Lung microvascular endothelial cell (primary cell): ENCODE results near the gene OGFOD3. TPM values are rescaled to one million over a fixed set of nuclear protein-coding genes. Genes with fewer than 3 reads are reported as not detected.
"Not testable (repeated sequence)": the region's sequence is repeated elsewhere in the genome, so short reads cannot be mapped to it uniquely, and the experiment has no call there.

Experiments
- DNase-seq, 2 donors: peaks; one replicate each; pipeline versions ENCODE4 v3.0.0 to v3.0.0-alpha.2; 2010; ENCODE audit warnings: low read depth in 2 of 2
- total RNA-seq: library from RNA; depleted of rRNA; stranded (reverse); fragments of >200 nt; gene quantifications from 2 replicates; pipeline ENCODE4 v1.2.1, GENCODE V29; 2014

The OGFOD3 gene, protein sequence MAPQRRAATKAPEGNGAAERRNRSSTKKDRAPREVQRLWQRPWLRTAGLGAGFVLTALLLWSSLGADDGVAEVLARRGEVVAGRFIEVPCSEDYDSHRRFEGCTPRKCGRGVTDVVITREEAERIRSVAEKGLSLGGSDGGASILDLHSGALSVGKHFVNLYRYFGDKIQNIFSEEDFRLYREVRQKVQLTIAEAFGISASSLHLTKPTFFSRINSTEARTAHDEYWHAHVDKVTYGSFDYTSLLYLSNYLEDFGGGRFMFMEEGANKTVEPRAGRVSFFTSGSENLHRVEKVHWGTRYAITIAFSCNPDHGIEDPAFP
- 13.9 and 19.8 TPM in 2 replicates for total RNA-seq

DNA sequence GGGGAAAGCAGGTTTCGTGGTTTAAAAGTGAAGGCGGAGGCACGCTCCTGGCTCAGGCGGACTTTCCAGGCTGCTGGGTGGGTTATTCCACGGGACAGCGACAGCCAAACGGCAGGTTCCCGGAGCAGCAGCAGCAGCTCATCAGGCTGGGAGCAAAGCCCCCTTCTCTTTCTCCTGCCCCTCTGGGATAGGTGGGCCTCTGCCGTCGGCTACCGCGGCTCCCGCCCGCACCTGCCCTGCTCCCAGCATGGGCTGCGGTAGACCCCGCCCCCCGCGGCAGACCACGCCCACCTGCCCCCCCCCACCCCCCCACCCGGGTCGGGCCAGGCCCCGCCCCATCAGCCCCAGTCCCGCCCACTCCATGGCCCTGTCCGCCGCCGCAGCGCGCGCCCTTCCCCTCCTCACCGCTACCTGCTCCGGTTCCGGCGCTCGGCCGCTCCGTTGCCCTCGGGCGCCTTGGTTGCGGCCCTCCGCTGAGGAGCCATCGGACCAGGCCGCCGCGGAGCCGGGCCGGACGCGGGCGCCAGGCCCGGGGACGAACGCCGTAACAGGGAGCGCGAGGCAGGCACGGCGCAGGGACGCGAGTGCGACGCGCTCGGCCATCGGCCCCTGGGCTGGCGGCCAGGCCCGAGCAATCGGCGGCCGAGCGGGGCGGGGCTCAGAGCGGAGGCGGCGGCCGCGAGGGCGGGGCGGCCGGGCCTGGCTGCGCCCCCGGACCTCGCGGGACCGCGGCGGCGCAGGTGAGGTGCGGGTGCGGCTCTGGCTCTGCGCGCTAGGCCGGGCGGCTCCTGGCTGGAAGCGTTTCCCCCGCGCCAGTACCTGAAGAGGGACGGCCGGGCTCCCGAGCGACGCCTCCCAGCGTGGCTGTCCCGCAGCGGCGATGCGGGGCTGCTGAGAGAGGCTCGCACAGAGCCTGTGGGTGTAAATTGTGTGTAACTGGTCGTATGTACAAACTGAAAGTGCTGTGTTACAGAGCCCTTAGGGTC is at the start of gene OGFOD3, which contains the start of gene HEXD:
OGFOD3 (minus strand) TSS at position 586 of the 986 bp plus-strand sequence; CDS start at position 485, 101 bp downstream.
HEXD (plus strand) TSS at position 347 of the 986 bp plus-strand sequence. CDS start 1,453 bp downstream, outside the sequence.
- peak; percentile 83 to 91 for DNase-seq

DNA sequence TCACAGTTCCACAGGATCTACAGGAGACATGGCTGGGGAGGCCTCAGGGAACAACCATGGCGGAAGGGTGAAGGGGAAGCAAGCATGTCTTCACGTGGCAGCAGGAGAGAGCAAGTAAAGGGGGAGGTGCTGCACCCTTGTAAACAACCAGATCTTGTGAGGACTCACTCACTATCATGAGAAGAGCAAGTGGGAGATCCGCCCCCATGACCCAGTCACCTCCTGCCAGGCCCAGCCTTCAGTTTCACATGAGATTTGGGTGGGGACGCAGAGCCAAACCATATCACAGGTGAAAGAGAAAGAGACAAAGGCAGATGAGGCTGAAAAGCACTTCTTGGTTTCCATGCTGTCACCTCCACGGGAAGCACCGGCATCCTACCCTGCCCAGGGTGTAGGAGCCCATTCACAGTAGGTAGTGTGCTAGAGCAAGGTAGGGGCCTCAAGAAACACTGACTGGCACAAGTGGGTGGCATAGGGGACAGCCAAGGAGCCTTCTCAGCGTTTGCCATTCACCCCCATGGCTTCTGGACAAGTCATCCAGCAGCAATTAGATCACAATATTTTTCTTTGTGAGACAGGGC is 46.7 kb upstream of the OGFOD3 start:
- DNase-seq, result no peak

DNA sequence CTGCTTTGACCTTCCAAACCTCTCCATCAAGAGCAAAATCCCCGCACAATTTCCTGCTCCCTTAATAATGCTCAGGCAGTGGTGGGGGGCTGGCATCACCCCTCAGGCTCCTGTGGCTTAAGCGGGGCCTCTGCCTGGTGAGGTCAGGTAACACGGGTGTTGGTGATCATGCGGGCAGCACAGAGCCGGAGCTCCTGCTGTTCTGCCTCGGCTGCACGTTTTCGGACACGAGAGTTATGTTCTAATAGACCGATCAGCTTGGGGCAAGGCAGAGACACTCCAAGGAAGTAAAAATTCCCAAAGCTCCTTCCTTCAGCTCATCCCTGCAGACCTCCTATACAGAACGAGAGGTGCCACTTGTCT is 46.2 kb upstream of the OGFOD3 start:
- DNase-seq, result no peak

DNA sequence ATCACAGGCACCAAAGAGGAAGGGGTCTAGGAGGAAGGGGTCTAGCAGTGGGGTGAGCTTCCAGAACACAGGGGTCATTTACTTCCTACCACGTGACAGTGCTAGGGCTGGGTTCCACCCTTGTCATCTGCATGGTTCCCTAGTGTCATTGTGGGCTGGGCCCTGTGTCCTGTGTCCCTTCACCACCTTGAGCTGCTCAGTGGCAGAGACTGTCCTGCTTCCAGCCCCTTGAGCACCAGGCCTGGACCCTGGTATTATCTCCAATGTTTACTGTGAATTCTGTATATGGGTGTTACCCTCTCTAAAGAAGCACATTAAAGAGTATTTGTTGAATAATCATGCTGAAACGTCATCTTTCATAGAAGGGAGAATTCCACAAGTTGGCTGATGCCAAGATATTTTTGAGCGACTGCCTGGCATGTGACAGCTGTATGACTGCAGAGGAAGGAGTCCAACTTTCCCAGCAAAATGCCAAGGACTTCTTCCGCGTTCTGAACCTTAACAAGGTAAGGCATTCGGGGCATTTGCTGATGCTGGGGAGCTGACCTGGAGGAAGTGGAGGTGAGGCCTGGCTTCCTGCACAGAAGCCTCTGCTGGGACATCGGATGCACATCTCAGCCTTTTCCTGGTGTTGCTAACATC is 45.7 kb upstream of the OGFOD3 start:
- peak; percentile 39 to 71 for DNase-seq

DNA sequence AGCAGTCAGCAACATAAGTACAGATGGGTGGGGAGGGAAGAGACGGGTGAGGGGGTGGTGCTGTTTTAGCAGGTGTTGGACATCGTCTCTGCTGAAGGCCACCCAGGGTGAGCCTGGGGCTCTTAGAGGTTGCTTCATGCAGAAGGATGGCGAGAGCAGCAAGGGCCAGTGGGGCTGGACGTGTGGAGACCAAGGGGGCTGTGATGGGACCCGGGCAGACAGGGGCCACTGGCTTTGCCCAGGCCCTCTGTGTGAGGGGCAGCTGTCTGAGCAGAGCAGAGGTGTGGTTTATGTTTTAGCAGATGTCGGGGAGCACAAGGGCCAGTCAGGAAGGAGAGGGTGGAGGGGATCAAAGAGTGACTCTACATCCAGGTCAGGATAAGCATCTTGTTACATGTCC is 45.0 kb upstream of the OGFOD3 start:
- no peak for DNase-seq

DNA sequence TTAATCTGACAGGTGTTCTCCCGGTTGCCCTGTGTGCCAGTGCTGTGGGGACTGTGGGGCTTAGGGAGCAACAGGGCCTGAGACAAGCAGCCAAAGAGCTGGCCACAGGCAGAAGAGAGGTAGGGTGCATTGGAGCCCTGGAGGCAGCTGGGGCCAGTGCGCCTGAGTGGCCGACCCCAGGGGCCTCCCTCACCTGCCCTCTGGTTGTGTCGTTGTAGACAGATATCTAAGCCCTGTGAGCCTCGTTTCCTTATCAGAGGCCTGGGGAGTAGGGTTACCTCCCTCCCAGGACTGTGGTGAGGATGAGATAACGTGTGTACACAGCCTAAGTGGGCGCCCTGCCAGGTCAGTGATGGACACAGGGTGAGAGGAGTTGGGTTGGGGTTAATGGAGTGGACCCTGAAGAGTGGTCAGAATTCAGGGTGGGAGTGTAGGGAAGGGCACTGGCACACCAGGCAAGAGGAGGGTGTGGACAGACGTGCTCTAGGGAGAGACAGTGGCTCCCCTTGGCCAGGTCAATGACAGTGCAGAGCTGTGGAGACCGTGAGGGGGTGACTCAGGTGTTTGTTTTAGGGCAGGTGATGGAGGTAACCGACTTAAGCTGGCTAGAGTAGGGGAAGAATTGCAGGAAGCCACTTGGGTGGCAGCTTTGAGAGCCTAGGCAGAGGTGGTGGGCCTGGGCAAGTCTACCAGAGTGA is 43.6 kb upstream of the OGFOD3 start:
- no peak for DNase-seq

DNA sequence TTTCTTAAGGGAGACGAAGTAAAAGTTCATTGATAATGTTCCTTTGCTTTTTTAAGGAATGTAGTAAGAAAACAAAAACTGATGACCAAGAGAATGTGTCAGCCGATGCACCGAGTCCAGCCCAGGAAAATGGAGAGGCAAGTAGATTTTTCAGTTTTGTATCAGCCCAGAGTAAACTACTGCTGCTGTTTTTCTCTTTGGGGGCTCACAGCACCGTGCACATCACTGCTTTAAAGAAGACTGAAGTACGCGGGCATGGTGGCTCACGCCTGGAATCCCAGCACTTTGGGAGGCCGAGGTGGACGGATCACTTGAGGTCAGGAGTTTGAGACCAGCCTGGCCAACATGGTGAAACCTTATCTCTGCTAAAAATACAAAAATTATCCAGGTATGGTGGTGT is 41.5 kb upstream of the OGFOD3 start:
- not testable (repeated sequence) for DNase-seq

DNA sequence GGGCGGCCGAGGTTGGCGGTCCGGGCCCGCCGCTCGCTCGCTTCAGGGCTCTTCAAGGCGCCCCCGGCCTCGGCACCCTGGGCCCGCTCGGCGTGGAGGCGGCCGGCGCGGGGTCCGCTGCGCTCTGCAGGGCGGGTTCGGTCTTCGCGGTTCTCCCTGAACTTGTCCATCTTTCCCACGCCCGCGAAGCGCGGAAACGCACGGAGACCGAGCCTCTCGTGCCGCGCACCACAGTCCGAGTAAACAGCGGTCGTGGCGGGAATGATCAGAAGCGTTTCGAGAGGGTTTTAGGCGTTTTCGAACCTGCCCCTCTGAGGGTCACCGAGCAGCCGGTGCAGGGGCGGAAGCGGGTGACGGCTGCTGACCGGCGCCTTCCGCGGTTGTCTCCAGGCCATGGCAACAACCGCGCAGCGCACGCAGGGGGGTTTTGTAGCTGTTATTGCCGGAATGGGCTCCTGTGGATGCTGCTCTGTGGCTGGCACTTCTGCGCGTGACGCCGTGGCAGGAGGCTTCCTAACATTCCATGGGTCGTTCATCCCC is 40.6 kb upstream of the OGFOD3 start:
- DNase-seq, result peak; percentile 87 to 97

DNA sequence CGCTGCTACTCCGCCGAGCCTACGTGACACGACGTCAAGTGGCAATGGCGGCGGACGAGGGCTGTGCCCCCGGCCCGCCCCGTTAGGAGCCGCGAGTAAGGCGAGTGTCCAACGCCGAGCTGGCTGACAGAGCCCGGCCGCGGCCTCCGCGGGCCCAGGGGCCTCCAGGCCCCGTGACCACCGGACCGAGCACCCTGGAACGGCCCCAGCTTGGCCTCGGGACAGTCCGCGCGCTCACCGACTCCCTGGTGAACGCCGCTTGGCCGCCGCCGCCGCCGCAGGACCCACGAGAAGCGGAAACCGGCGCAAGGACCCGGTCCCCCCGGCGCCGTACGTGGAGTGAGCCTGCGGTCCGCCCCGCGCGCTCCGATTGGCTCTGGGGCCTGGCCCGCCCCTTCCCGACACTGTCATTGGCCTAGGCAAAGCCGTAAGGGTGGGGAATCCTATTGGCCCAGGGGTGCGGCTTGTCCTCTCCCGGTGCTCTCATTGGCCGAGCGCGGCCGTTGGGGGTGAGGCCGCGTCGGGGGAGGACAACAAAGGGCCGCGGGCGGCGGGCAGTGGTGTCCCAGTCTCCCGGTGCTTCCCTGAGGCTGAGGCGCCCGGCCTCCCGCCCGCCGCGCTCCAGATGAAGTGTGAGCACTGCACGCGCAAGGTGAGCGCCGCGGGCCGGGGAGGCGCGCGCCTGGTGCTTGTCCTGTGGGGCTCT is 39.9 kb upstream of the OGFOD3 start, which contains the start of gene NARF:
NARF (plus strand) TSS at position 563 of the 706 bp plus-strand sequence; CDS start at position 626, 63 bp downstream.
- DNase-seq, result peak; percentile 99

DNA sequence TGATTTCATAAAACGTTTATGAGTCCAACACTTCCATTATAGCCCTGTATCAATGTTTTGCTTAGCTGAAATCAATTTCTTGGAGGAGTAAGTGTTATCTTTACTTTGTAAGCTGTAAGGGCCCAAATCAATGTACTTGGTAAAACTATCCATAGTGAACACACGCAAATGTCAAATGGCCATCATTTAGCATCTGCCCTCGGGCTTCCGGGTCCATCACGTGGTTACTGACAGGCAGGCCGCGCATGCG is 39.5 kb upstream of the OGFOD3 start:
- DNase-seq, result no peak

DNA sequence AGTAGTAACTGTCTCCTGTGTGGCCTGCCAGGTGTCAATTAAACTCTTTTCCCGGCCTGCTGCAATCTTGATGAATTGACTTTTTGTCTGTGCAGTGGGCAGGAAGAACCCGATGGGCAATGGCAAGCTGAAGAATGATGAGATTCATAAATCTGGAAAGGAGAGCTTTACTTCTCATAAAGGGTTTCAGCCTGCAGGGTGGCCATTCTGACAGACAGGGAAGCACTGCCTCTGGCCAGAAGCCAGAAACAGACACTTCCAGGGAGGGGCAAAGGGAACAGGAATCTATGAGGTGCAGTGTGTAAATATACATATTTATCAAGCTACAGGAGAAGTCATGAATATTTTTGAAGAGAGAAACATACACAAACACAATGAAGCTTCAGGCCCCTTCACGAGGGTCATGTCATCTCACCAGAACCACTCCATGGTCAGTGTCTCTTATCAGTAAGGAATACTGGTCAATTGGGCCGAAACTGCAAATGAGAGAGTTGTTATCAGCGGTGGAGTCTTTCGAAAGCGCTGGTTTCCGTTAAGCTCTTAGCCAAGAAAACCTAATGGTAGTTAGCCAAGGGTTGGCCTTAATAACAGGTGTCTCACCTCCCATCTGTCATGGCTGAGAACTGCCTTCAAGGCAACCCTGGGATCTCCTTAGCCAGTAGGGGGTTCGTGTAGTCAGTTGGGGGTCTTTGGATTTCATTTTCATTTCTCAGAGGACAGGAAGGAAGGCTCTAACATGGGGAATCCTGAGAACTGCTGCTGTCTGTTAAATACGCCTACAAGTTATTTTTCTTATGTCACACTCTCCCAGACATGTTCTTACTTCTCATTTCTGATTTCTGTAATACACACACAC is 38.9 kb upstream of the OGFOD3 start:
- DNase-seq, result no peak

DNA sequence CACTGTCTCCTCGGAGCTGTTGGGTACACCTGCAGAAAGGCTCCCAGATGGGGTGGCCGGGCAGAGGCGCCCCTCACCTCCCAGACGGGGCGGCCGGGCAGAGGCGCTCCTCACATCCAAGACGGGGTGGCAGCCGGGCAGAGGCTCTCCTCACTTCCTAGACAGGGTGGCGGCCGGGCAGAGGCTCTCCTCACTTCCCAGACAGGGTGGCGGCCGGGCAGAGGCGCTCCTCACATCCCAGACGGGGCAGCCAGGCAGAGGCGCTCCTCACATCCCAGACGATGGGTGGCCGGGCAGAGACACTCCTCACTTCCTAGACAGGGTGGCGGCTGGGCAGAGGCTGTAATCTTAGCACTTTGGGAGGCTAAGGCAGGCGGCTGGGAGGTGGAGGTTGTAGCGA is 35.3 kb upstream of the OGFOD3 start:
- not testable (repeated sequence) for DNase-seq

DNA sequence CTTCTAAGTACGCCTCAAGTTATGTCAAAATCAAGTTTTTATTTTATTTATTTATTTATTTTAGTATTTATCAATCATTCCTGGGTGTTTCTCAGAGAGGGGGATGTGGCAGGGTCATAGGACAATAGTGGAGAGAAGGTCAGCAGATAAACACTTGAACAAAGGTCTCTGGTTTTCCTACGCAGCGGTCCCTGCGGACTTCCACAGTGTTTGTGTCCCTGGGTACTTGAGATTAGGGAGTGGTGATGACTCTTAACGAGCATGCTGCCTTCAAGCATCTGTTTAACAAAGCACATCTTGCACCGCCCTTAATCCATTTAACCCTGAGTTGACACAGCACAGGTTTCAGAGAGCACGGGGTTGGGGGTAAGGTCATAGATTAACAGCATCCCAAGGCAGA is 34.8 kb upstream of the OGFOD3 start:
- not testable (repeated sequence) for DNase-seq

DNA sequence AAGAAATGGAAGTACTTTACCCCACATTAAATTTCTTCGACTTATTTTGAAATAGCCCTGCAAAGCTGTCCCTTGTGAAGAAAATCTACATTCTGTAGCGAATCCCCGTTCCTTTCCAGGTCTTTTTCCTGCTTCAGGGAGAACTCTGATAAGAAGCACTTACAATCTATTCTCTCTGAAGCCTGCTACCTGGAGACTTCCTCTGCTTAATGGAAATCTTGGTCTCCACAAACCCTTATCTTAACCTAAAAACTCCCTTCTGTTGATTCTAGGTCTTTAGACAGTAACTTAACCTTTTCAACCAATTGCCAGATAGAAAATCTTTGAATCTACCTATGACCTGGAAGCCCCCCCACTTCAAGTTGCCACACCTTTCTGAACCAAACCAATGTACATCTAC is 33.8 kb upstream of the OGFOD3 start:
- no peak for DNase-seq

DNA sequence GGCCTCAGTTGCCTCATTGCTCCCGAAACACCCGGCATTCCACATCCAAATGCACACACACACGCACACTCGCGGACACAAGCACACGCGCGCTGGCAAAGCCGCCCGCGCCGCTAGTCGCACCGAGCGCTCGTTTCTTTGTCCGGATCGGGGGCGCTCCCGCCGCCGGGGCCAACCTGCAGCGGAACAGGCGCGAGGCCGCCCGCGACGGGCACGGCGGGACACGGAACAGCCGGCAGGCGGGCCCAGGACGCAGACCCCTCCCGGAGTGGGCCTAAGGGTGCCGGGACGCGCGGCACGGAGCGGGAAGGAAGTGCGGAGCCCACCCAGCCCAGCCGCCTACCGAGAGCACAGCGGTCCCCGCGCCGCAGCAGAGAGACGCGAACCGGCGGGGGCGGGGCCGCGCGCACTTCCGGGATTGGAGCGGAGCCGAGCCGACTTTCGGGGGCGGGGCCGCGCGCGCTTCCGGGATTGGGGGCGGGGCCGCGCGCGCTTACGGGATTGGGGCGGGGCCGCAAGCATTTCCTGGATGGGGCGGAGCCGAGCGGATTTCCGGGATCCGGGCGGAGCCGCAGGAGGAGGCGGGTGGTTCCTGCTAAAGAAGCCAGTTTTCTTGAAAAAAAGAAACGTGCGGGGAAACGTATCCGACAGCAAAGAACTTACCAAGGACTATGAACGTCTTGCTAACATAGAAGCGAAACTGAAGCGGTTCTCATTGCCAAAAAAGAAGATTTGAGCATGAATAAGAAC is 32.1 kb upstream of the OGFOD3 start, which contains the start of gene CYBC1:
CYBC1 (minus strand) TSS at position 396 of the 750 bp plus-strand sequence. CDS start 1,498 bp downstream, outside the sequence.
- peak; percentile 93 to 94 for DNase-seq

DNA sequence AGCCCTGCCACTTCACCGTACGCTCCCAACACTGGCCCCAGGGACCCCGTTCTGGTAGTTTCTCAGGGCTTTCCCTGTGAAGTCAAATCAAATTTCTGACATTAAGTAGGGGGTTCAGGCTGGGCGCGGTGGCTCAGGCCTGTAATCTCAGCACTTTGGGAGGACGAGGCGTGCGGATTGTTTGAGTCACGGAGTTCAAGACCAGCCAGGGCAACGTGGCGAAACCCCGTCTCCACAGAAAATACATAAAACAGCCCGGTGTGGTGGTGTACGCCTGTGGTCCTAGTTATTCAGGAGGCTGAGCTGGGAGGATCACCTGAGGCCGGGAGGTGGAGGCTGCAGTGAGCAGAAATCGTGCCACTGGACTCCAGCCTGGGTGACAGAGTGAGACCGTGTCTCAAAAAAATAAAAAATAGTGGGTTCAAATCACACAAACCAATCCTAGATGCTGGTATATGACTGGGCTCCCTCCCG is 31.5 kb upstream of the OGFOD3 start:
- DNase-seq, result no peak

DNA sequence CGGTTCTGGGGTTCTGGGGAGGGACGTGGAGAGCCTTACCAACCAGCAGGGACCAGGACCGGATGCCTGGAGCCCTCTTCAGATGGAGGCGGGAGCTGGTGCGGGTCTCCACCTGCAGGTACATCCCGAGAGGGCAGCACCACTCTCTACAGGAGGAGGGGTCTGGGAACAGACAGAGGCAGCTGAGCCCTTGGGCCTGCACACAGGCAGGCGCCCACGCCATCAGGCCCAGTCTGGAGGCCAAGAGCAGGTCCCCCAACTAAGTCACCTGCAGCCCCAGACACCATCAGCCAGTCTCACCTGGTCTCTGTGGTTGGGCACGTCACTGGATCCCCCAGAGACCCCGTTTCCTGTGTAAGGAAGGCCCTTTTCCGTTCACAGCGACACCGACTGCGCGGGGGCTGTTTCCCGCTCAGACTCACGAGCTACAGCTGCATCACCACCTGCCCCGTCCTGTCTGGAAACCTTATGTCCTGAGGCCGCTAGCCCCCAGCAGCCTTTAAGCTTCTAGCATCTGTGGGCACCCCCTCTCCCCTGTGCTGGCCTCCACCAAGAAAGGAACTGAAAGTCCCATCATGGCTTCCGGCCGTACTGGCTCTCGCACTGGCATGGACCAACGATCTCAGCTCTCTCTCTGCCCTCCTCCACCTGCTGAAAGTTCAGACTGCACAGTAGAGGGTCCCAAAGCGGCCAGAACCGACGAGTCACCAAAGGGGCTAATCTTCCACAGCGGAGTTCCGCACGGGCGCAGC is 30.9 kb upstream of the OGFOD3 start:
- no peak for DNase-seq
